HG02970 (cell line): ENCODE results near the gene CROCC2.

Experiments used
- ATAC-seq: cut with Tn5 transposase; IDR thresholded peaks from one replicate; pipeline ENCODE4 v1.9.1; 2021; ENCODE audit warnings: mild to moderate bottlenecking, moderate library complexity, moderate number of reproducible peaks; ENCODE audit not compliant: unreplicated experiment, low FRiP score

CROCC2 gene

GRCh38 chr2:240919786-240920782, 13.9 kb downstream of the CROCC2 start:
- ATAC-seq = no peak

GRCh38 chr2:240920783-240921231, 14.7 kb downstream of the CROCC2 start:
- ATAC-seq = no peak

DNA sequence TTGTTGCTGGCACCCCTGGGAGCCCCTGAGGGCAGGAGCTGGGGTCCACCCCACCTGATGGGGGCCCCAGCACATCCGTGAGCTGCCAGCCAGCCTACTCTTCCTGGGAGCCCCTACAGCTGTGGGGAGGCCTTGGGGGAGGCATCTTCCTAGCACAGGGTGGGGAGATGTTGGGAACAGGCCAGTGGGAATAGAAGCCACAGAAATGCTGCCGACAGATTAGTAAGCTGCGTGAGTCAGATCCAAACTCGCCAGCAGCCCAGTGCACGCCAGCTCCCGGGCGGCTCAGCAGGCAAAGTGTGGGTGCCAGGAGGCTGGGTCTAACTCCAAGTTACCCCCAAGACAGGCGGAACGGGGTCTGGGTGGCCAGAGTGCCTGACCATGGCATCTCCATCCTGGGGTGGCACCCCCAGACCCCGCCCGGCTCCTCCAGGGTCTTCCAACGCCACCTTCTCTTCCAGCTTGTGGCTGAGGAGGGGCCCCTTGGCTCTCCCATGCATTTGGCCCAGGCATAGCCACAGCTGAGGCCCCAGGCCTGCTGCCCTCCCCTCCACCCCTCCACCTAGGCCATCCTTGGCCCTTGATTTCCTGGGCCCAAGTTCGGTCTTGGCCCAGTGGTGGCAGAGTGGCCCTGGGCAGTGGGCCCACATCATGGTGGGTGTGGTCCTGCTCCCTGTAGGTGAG, 15.3 kb downstream of the CROCC2 start:
- no peak for ATAC-seq

- no peak for ATAC-seq
Measured at GRCh38 chr2:240921995-240922244, 15.8 kb downstream of the CROCC2 start.

GRCh38 chr2:240922245-240922981, 16.3 kb downstream of the CROCC2 start:
- ATAC-seq = no peak

- no peak for ATAC-seq
Measured at GRCh38 chr2:240922982-240923537, 16.9 kb downstream of the CROCC2 start.

DNA sequence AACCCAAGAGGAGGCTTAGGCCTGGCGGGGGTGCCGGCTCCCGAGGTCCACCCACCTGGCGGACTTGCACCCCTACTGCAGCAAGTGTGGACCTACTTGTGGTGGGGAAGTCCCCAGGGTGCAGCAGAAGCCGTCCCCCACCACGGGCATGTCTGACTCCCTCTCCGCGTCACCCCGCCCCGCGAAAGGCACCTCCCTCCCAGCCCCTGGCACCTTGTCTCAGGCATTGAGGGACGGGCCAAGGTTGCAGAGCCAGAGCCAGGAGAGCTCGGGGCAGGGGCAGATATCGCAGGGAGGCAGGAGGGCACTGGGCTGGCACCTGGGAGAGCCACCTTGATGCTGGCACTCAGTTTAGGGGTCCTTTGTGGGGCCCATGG, 19.0 kb downstream of the CROCC2 start:
- no peak for ATAC-seq

GRCh38 chr2:240925568-240926515, 19.7 kb downstream of the CROCC2 start:
- no peak for ATAC-seq

- no peak for ATAC-seq
Measured at GRCh38 chr2:240926516-240927389, 20.6 kb downstream of the CROCC2 start.

DNA sequence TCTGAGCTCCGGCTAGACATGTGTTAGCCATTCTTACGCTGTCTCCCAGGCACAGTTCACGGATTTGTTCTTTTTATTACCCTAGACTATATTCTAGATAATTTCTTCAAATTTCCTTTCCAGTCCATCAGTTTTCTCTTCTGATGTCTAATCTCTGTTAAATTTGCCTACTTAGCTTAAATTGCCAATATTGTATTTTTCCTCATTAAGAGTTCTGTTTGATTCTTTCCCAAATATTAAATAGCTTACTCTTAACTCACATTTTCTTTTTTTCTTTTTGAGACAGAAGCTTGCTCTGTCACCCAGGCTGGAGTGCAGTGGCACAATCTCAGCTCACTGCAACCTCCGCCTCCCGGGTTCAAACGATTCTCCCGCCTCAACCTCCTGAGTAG, 21.2 kb downstream of the CROCC2 start:
- no peak for ATAC-seq

DNA sequence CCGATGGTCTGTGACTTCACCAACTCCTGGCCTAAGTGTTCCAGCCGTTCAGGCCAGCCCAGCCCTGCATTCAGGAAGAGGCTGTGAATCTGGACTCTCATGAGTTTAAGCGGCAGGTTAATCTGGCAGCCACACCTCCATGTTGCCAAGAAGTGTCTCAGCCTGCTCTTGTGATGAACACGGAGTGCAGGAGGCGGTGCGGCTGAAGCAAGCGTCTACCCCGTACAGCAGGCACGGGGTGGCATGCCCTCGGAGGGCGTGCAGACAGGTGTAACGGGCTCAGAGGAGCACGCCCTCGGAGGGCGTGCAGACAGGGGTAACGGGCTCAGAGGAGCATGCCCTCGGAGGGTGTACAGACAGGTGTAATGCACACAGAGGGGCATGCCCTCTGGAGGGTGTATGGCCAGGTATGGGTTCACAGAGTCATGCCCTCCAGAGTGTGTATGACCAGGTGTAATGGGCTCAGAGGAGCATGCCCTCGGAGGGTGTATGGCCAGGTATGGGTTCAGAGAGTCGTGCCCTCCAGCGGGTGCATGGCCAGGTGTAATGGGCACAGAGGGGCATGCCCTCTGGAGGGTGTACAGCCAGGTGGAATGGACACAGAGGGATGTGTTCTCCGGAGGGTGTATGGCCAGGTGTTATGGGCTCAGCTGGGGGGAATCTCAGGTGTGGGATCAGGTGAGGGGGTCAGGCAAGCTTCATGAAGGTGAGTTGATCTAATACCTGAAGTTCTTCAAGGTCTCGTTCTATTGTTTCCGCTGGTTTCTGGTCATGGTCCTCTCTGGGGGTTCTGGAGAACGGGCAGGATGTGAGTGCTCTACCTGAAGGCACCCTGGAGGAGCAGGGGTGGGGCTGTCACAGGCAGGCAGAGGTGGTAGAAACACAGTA, 22.6 kb downstream of the CROCC2 start:
- ATAC-seq = no peak

- ATAC-seq = no peak
Measured at GRCh38 chr2:240929364-240930095, 23.4 kb downstream of the CROCC2 start.

DNA sequence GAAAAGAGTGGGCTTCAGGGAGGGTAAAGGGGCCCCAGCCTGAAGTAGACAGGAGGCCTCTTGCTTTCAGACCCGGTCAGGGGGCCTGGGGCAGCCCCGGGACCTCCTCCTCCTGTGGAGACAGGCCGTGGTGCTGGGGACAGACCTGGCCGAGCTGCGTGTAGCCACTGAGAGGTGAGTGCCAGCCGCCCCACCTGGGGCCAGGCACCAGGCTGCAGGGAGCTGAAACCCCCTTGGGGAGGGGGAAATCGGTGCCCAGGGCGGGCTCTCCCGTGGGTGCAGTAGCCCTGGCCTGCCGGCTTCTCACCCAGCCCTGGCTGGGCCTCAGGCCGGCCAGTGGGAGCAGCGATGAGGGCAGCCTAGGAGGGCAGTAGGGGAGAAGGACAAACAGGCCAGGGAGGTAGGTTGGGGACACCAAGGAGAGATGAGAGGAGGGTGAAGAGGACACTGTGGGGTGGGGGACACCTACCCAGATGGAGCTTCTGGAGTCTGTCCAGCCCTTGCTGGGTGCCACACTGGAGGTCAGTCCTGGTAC, 24.0 kb downstream of the CROCC2 start:
- no peak for ATAC-seq

DNA sequence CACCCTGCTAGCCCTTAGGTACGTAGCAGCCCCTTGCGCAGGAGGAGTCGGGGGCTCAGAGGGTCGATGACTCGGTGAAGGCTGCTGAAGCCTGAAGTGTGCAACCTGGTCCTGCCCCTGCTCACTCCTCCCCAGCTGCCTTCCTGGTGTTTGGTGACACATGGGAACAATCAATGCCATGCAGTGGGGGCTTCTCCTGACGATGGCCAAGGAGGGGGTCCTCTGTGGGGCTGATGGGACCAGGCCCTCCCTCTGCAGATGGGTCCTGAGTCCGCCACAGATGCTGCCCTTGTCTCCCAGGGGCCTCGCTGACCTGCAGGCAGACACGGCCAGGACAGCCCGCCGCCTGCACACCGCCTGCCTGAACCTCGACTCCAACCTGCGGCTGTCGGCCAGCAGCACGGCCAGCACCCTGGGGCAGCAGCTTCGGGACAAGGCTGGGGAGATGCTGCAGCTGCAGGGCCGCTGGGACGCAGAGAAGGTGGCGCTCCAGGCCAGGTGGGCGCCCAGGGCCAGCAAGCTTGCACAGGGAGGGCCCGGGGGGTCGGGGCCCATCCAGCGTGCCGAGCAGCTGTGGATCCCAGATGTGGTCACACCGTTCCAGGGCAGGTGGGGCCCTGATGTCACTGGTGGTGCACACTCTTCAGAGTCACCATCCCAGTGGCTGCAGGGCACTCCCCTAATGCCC, 24.6 kb downstream of the CROCC2 start:
- ATAC-seq = no peak

DNA sequence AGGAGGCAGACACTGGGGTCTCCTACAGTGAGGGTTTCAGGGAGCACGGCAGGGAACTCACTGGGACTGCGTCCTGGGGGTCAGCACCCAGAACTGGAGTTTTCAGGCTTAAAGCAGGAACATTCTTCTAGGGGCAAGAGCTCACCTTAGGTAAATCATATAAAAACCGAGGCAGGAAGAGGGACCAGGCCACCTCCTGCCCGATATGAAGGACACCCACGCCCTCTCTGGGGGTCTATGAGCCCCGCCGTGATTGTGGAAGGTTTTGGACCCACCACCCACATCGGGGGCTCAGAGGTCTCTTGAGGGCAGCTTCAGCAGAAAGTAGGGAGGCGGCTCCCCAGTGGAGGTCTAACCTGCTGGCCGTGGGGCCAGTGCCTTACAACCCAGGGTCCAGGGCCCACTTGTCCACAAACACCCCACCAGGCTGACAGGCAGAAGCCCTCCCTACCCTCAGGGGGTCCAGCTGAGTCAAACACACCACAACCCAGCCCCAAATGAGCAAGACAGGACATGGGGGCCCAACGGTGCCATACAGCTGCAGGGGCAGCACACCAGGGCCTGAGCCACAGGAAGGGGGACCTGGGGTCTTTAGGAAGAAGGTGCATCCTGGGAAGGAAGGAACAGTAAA, 25.3 kb downstream of the CROCC2 start:
- no peak for ATAC-seq
